Measurements from ENCODE around the gene ATG3. TPM values are rescaled to one million over a fixed set of nuclear protein-coding genes. Genes with fewer than 3 reads are reported as not detected.

ATG3 gene
- total RNA-seq, 4 donors from 2014 or later: 41.7 to 55.1 (median 44.3) TPM

DNA sequence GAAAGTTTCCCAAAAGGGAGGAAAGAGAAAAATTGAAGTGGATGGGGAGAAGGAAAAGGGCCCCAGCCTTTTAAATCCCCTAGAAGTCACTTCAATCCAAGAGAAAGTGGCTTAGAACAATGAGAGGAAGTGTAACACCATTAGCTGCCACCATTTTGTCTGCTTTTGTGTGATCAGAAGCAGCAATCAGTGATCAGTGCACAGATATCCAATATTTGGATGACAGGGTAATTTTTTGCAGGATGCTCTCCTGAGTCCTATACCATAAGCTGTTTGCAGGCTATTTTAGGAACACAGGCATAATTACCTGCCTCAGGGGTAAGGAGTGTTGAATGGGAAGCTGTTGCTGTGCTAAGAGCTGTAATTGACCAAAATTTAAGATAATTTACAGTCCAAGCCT, 31.5 kb upstream of the ATG3 start:
- ATAC-seq: no peak
- H3K4me3 ChIP-seq: no peak overlapping the region
- no peak overlapping the region for H3K27ac ChIP-seq

DNA sequence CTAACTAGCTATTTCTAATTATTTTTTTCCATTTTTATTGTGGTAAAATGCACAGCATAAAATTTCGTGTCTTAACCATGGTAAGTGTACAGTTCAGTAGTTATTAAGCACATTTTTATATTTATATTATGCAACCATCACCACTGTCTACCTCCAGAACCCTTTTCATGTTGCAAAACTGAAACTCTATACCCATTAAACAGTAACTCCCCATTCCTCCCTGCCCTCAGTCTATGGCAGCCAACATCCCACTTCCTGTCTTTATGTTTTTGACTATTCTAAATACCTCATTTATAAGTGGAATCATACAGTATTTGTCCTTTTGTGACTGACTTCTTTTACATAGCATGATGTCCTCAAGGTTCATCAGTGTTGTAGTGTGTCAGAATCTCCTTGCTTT, 25.6 kb upstream of the ATG3 start:
- Histone ChIP-seq H3K9me3 (no peaks in the 10 kb centered on the region), H3K27ac (no peak overlapping the region), H3K27me3 (no peaks in the 10 kb centered on the region), H3K4me1 (peaks cover 0 to 8% (median 0%) of the 10 kb centered on the region in 3 donors), H3K36me3 (peaks cover 5 to 76% of the 10 kb centered on the region in 2 donors), H3K4me3 (no peak overlapping the region)
- WGBS, 2 donors (ENCODE audit: low coverage in 1 of 2): 89 to 100% methylated on average over 1 of the region's 1 CpG
- ATAC-seq: no peak
- TF ChIP-seq EP300 (IDR thresholded peaks at IDR 0.05) (no peak), POLR2A (IDR thresholded peaks at IDR 0.05) (no peak), POLR2AphosphoS5 (IDR thresholded peaks at IDR 0.05) (no peak)
- TF ChIP-seq, protein P1, sequence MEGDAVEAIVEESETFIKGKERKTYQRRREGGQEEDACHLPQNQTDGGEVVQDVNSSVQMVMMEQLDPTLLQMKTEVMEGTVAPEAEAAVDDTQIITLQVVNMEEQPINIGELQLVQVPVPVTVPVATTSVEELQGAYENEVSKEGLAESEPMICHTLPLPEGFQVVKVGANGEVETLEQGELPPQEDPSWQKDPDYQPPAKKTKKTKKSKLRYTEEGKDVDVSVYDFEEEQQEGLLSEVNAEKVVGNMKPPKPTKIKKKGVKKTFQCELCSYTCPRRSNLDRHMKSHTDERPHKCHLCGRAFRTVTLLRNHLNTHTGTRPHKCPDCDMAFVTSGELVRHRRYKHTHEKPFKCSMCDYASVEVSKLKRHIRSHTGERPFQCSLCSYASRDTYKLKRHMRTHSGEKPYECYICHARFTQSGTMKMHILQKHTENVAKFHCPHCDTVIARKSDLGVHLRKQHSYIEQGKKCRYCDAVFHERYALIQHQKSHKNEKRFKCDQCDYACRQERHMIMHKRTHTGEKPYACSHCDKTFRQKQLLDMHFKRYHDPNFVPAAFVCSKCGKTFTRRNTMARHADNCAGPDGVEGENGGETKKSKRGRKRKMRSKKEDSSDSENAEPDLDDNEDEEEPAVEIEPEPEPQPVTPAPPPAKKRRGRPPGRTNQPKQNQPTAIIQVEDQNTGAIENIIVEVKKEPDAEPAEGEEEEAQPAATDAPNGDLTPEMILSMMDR (IDR thresholded peaks at IDR 0.05): no peak

More for the DNA sequence above, 31.5 kb upstream of the ATG3 start:
- Histone ChIP-seq H3K9me3 (no peaks in the 10 kb centered on the region), H3K36me3 (peaks cover 0 to 45% of the 10 kb centered on the region in 2 donors), H3K4me1 (no peaks in the 10 kb centered on the region), H3K27me3 (no peaks in the 10 kb centered on the region)
- TF ChIP-seq POLR2A (IDR thresholded peaks at IDR 0.05): no peak
- TF ChIP-seq POLR2AphosphoS5 (IDR thresholded peaks at IDR 0.05): no peak
- TF ChIP-seq, protein P1 (IDR thresholded peaks at IDR 0.05): no peak
- no peak for TF ChIP-seq EP300 (IDR thresholded peaks at IDR 0.05)

DNA sequence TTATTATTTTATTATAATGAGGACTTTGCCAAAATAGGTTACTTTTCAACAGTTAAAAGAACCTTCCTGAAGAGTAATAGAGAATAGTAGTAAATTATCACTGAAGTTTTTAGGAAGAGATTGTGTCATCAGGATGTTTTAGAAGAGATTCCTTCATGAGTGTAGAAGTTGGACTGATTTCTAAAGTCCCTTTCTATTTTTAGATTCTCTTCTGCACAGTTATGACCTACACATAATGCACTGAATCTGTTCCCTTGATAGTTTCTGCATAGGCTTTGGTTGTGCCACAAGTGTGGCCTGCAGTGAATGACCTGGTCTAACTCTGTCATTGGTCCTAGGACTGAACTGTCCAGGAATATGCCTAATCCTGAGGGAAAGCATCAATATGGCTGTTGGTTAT, 24.0 kb upstream of the ATG3 start:
- TF ChIP-seq EP300 (IDR thresholded peaks at IDR 0.05): no peak
- TF ChIP-seq, protein P1 (IDR thresholded peaks at IDR 0.05): no peak
- no peak for TF ChIP-seq POLR2A (IDR thresholded peaks at IDR 0.05)
- TF ChIP-seq POLR2AphosphoS5 (IDR thresholded peaks at IDR 0.05): no peak
- Histone ChIP-seq H3K4me3 (no peak overlapping the region), H3K9me3 (no peaks in the 10 kb centered on the region), H3K27ac (no peak overlapping the region), H3K4me1 (peaks cover 0 to 8% (median 0%) of the 10 kb centered on the region in 3 donors), H3K36me3 (peaks cover 5 to 85% of the 10 kb centered on the region in 2 donors), H3K27me3 (no peaks in the 10 kb centered on the region)
- ATAC-seq: no peak

DNA sequence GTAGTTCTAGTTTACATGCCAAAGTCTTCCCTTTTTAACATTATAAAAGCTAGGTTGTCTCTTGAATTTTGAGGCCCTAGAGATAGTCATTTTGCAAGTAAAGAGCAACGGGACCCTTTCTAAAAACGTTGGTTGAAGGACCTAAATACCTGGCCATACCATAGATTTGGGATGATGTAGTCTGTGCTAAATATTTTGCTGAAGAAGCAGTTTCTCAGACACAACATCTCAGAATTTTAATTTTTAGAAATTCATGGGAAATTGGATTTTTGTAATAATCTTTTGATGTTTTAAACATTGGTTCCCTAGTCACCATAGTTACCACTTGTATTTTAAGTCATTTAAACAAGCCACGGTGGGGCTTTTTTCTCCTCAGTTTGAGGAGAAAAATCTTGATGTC, 21.3 kb upstream of the ATG3 start:
- Histone ChIP-seq H3K27ac (no peak overlapping the region), H3K27me3 (no peaks in the 10 kb centered on the region), H3K4me3 (no peak overlapping the region), H3K9me3 (no peaks in the 10 kb centered on the region), H3K4me1 (peaks cover 0 to 8% (median 0%) of the 10 kb centered on the region in 3 donors), H3K36me3 (peaks cover 5 to 92% of the 10 kb centered on the region in 2 donors)
- 75 to 79% methylated on average over 3 of the region's 3 CpGs for WGBS, 2 donors (ENCODE audit: low coverage in 1 of 2)
- ATAC-seq: no peak
- TF ChIP-seq EP300 (IDR thresholded peaks at IDR 0.05) (no peak), POLR2AphosphoS5 (IDR thresholded peaks at IDR 0.05) (no peak), POLR2A (IDR thresholded peaks at IDR 0.05) (no peak)
- TF ChIP-seq, protein P1 (IDR thresholded peaks at IDR 0.05): no peak

DNA sequence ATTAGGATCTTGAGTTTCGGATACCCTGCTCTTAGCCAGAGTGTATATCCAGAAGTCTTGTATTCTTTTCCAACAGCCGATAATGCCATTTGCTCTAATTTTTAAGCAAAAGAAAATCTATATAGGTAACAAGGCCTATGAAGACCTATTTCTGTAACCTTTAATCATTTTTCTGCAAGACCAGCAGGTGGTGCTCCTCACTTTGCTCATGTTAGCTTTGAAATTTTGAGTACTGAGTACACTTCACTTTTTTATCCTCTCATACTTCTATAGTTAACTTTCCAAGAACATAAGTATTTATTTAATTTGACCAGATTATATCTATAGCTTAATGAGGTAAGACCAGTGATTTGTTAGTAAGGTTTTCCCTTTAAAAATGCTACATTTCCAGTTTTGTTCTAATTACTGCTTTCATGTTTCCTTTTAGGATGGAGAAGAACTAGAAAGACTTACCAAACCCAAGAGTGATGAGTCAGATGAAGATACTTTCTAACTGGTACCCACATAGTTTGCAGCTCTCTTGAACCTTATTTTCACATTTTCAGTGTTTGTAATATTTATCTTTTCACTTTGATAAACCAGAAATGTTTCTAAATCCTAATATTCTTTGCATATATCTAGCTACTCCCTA, 20.6 kb upstream of the ATG3 start:
- Histone ChIP-seq H3K9me3 (no peaks in the 10 kb centered on the region), H3K36me3 (peaks cover 5 to 86% of the 10 kb centered on the region in 2 donors), H3K4me1 (peaks cover 0 to 8% (median 0%) of the 10 kb centered on the region in 3 donors), H3K27ac (no peak overlapping the region), H3K4me3 (no peak overlapping the region), H3K27me3 (no peaks in the 10 kb centered on the region)
- WGBS, 2 donors (ENCODE audit: low coverage in 1 of 2): 50 to 73% methylated on average over 2 of the region's 2 CpGs
- ATAC-seq: no peak
- TF ChIP-seq, protein P1 (IDR thresholded peaks at IDR 0.05): peak; percentile 45 to 69 (median 61)
- TF ChIP-seq EP300 (IDR thresholded peaks at IDR 0.05): no peak
- TF ChIP-seq POLR2AphosphoS5 (IDR thresholded peaks at IDR 0.05): no peak
- no peak for TF ChIP-seq POLR2A (IDR thresholded peaks at IDR 0.05)

Data from gastroesophageal sphincter (tissue), 4 donors.